Stimulated activated CD4-positive, alpha-beta T cell treated with anti-CD3 and anti-CD28 coated beads, TNF-alpha, amount 100 ng/mL, for 48 hours (primary cell): ENCODE measurements around the gene ATP8B4.

ENCODE experiments used
- DNase-seq, 3 donors: peaks; one replicate each; pipeline ENCODE4 v3.0.0-alpha.2; 2020; ENCODE audit warnings: low read depth in 3 of 3

Gene ATP8B4

GRCh38 chr15:49814709-49815108 is 304.3 kb downstream of the ATP8B4 start:
- no peak for DNase-seq

GRCh38 chr15:49813625-49814024 is 305.4 kb downstream of the ATP8B4 start:
- DNase-seq, result no peak

GRCh38 chr15:49810720-49811119 is 308.3 kb downstream of the ATP8B4 start:
- no peak for DNase-seq

- DNase-seq, result no peak
Measured at GRCh38 chr15:49809894-49810609, 309.0 kb downstream of the ATP8B4 start.

- no peak for DNase-seq
Measured at GRCh38 chr15:49808341-49808740, 310.7 kb downstream of the ATP8B4 start.
